Tongue (tissue), 2 donors: Measurements from ENCODE around the gene HSP90AB1. TPM values are rescaled to one million over a fixed set of nuclear protein-coding genes. Genes with fewer than 3 reads are reported as not detected.

ENCODE experiments used
- DNase-seq: peaks from one replicate; pipeline ENCODE4 v3.0.0-alpha.2; 2015
- total RNA-seq: library from RNA; depleted of rRNA; stranded (reverse); fragments of >200 nt; gene quantifications from one replicate; pipeline ENCODE4 v1.2.3, GENCODE V29; 2014

HSP90AB1 gene
- total RNA-seq = 631 TPM

- DNase-seq = peak; percentile 98
Measured at GRCh38 chr6:44246663-44247337, at the start of gene HSP90AB1. TSS of gene HSP90AB1 (plus strand) at chr6:44247101. CDS start at chr6:44248630, 1,529 bp downstream.

GRCh38 chr6:44198684-44199083 lies 48.2 kb upstream of the HSP90AB1 start:
- no peak for DNase-seq

GRCh38 chr6:44199883-44200282 lies 47.0 kb upstream of the HSP90AB1 start:
- no peak for DNase-seq

- no peak for DNase-seq
Measured at GRCh38 chr6:44201200-44201599, 45.7 kb upstream of the HSP90AB1 start.

GRCh38 chr6:44201638-44202303 lies 45.1 kb upstream of the HSP90AB1 start:
- DNase-seq = no peak

GRCh38 chr6:44202332-44202971 lies 44.4 kb upstream of the HSP90AB1 start:
- no peak for DNase-seq

- DNase-seq = no peak
Measured at GRCh38 chr6:44202972-44203750, 43.7 kb upstream of the HSP90AB1 start.

- DNase-seq = no peak
Measured at GRCh38 chr6:44203955-44204354, 42.9 kb upstream of the HSP90AB1 start.

GRCh38 chr6:44207966-44208365 lies 38.9 kb upstream of the HSP90AB1 start:
- no peak for DNase-seq

- DNase-seq = no peak
Measured at GRCh38 chr6:44211284-44211683, 35.6 kb upstream of the HSP90AB1 start.

- DNase-seq = no peak
Measured at GRCh38 chr6:44214307-44214706, 32.6 kb upstream of the HSP90AB1 start.

- peak; percentile 95 for DNase-seq
Measured at GRCh38 chr6:44216677-44217331, 30.1 kb upstream of the HSP90AB1 start, which contains the start of gene MYMX. TSS of gene MYMX (plus strand) at chr6:44216926. CDS start at chr6:44217472, 546 bp downstream.

- peak; percentile 87 for DNase-seq
Measured at GRCh38 chr6:44217332-44218143, 29.4 kb upstream of the HSP90AB1 start.

- DNase-seq = peak; percentile 95
Measured at GRCh38 chr6:44219053-44219814, 27.7 kb upstream of the HSP90AB1 start.

- DNase-seq = no peak
Measured at GRCh38 chr6:44219815-44220784, 26.8 kb upstream of the HSP90AB1 start.

- no peak for DNase-seq
Measured at GRCh38 chr6:44220913-44221290, 26.0 kb upstream of the HSP90AB1 start.

- peak; percentile 97 for DNase-seq
Measured at GRCh38 chr6:44221291-44221960, 25.5 kb upstream of the HSP90AB1 start.

GRCh38 chr6:44221961-44222335 lies 25.0 kb upstream of the HSP90AB1 start:
- no peak for DNase-seq
